Keratinocyte (primary cell): ENCODE results near the gene JMJD1C. TPM values are rescaled to one million over a fixed set of nuclear protein-coding genes. Genes with fewer than 3 reads are reported as not detected.

Source experiments
- DNase-seq: peaks from one replicate; pipeline ENCODE4 v3.0.0-alpha.2; 2011; ENCODE audit warnings: low read depth, missing footprints, low spot score
- FAIRE-seq: peaks from 2 replicates; lab custom pipeline; 2011; peaks lifted over from hg19 to GRCh38; lab: Jason Lieb, UNC
- H2AFZ ChIP-seq: 2 replicates; pipeline ENCODE4 v1.6.0; 2012; ENCODE audit warnings: low read length, control low read depth, inconsistent platforms; ENCODE audit not compliant: control insufficient read depth
- H3K27ac ChIP-seq: 2 replicates; pipeline ENCODE4 v1.5.1; 2011; ENCODE audit warnings: low read length; ENCODE audit not compliant: control insufficient read depth, insufficient read depth
- H3K27me3 ChIP-seq: 3 replicates; pipeline ENCODE4 v1.6.0; 2011; ENCODE audit warnings: low read length; ENCODE audit not compliant: control insufficient read depth, insufficient read depth; ENCODE audit errors: extremely low read depth
- H3K36me3 ChIP-seq, 2 experiments: 2 replicates in 1 of 2; 3 replicates in 1 of 2; pipeline ENCODE4 v1.5.1; 2011; ENCODE audit warnings: low read length in 2 of 2, mild to moderate bottlenecking in 1 of 2; ENCODE audit not compliant: control insufficient read depth in 2 of 2, insufficient read depth in 2 of 2; ENCODE audit errors: extremely low read depth in 1 of 2
- H3K4me1 ChIP-seq: 3 replicates; pipeline ENCODE4 v1.5.1; 2011; ENCODE audit warnings: low read length; ENCODE audit not compliant: control insufficient read depth, insufficient read depth; ENCODE audit errors: extremely low read depth
- H3K4me2 ChIP-seq: 3 replicates; pipeline ENCODE4 v1.6.0; 2011; ENCODE audit warnings: low read depth, low read length; ENCODE audit not compliant: control insufficient read depth, insufficient read depth; ENCODE audit errors: extremely low read depth
- H3K4me3 ChIP-seq, 3 experiments: fragments of 200-600 bp in 1 of 3; sonication (generic) in 1 of 3; 2 replicates in 2 of 3; 3 replicates in 1 of 3; pipeline ENCODE4 v1.5.1; 2011 to 2016; ENCODE audit warnings: low read length in 3 of 3, mild to moderate bottlenecking in 3 of 3, control low read depth in 2 of 3, inconsistent platforms in 1 of 3, low read depth in 1 of 3, mixed read lengths in 1 of 3, mixed run types in 1 of 3, moderate library complexity in 1 of 3; ENCODE audit not compliant: control insufficient read depth in 2 of 3, insufficient read depth in 2 of 3; ENCODE audit errors: extremely low read depth in 1 of 3
- H3K79me2 ChIP-seq: 2 replicates; pipeline ENCODE4 v1.6.0; 2012; ENCODE audit warnings: low read length; ENCODE audit not compliant: control insufficient read depth, insufficient read depth
- H3K9ac ChIP-seq: 3 replicates; pipeline ENCODE4 v1.6.0; 2011; ENCODE audit warnings: low read length; ENCODE audit not compliant: control insufficient read depth, insufficient read depth; ENCODE audit errors: extremely low read depth
- H3K9me1 ChIP-seq: 3 replicates; pipeline ENCODE4 v1.6.0; 2011; ENCODE audit warnings: low read length; ENCODE audit not compliant: control insufficient read depth, insufficient read depth; ENCODE audit errors: extremely low read depth
- H3K9me3 ChIP-seq: 2 replicates; pipeline ENCODE4 v1.5.1; 2012; ENCODE audit warnings: low read depth, low read length; ENCODE audit not compliant: control insufficient read depth
- H4K20me1 ChIP-seq: 3 replicates; pipeline ENCODE4 v1.6.0; 2011; ENCODE audit warnings: low read length; ENCODE audit not compliant: control insufficient read depth, insufficient read depth; ENCODE audit errors: extremely low read depth
- EZH2 ChIP-seq: IDR thresholded peaks from one replicate; pipeline ENCODE4 v1.6.1; 2012; ENCODE audit warnings: inconsistent platforms, mild to moderate bottlenecking, low read length, moderate library complexity
- dilution Hi-C: fragments of 300-500 bp; cut with MboI; formaldehyde crosslinking; loops from one replicate; pipeline ENCODE4 v1.7.0; 2020; ENCODE audit warnings: low sequenced_read_pairs; ENCODE audit not compliant: extremely low pct_ligation_motif_present
- polyA plus RNA-seq, 5 experiments: library from polyadenylated mRNA; depleted of rRNA in 3 of 5; stranded (reverse) in 3 of 5; stranded (forward) in 1 of 5; unstranded in 1 of 5; fragments of >200 nt; gene quantifications; 1 replicate in 1 of 5; 2 replicates in 3 of 5; 3 replicates in 1 of 5; pipeline versions ENCODE4 v1.2.1 to v1.2.3, GENCODE V29; 2011 to 2012; ENCODE audit warnings: missing spikeins in 2 of 5, low read depth in 1 of 5, low replicate concordance in 1 of 5
- TF ChIP-seq, protein P1 (sequence below), 3 experiments: IDR thresholded peaks in 1 of 3; conservative IDR thresholded peaks in 1 of 3; optimal IDR thresholded peaks in 1 of 3; 2 replicates in 2 of 3; 3 replicates in 1 of 3; pipeline versions ENCODE3 to v1.5.1; 2011; ENCODE audit warnings: low read length in 3 of 3, mild to moderate bottlenecking in 3 of 3, moderate library complexity in 2 of 3, control low read depth in 1 of 3, inconsistent platforms in 1 of 3; ENCODE audit not compliant: insufficient read depth in 2 of 3; ENCODE audit errors: extremely low read depth in 1 of 3

Gene JMJD1C
- polyA plus RNA-seq, 1 donor (not counting 4 experiments of a cell fraction or from before 2014, with no cell fraction given) = 38.2 TPM

DNA sequence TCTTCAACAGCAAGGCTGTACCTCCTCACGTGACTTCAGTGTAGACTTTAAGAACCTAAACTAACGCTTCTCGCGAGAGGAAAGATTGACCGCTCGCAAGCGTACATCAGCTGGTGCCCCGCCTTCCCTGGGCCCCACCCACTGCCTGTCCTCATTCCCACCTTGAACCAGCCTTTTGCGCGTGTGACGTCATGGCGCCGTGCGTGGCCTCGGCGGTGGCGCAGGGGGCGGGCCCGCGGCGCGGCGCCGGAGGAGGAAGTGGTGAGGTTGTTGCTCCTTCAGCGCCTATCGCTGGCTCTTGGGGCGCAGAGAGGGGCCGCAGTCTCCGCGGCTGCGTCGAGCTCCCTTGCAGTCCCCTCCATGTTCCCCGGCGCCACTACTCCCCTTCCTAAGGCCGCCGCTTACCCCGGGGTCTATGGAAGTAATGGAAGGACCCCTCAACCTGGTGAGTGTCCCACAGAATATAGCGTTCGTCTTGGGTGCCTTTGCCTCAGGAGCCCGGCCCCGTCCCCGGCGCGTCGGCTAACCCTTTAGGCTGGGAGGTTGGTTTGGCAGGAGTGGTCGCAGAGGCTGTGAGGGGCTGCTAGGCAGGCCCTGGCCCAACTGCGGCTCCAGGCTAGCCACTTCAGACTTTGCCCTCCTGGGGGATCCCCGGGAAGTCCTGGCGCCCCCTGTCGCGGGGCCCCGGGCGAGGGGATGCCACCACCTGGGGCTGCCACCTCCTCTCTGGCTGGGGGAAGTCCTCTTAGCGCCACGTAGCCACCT, 332.5 kb downstream of the JMJD1C start, which contains the start of gene NRBF2:
Gene NRBF2 (plus strand): TSS at position 273 of the 765 bp plus-strand sequence. CDS start 143 bp downstream, at position 416.
- dilution Hi-C loops = no loop called here
- TF ChIP-seq, protein P1, sequence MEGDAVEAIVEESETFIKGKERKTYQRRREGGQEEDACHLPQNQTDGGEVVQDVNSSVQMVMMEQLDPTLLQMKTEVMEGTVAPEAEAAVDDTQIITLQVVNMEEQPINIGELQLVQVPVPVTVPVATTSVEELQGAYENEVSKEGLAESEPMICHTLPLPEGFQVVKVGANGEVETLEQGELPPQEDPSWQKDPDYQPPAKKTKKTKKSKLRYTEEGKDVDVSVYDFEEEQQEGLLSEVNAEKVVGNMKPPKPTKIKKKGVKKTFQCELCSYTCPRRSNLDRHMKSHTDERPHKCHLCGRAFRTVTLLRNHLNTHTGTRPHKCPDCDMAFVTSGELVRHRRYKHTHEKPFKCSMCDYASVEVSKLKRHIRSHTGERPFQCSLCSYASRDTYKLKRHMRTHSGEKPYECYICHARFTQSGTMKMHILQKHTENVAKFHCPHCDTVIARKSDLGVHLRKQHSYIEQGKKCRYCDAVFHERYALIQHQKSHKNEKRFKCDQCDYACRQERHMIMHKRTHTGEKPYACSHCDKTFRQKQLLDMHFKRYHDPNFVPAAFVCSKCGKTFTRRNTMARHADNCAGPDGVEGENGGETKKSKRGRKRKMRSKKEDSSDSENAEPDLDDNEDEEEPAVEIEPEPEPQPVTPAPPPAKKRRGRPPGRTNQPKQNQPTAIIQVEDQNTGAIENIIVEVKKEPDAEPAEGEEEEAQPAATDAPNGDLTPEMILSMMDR (optimal IDR thresholded peaks at IDR 0.05 in 1 of 3, IDR thresholded peaks at IDR 0.05 in 1 of 3, conservative IDR thresholded peaks at IDR 0.05 in 1 of 3; ENCODE audit: extremely low read depth in 1 of 3, insufficient read depth in 2 of 3, low read length in 3 of 3) = peak in 2 of 3 experiments; percentile 7 to 20
- TF ChIP-seq EZH2 = no peak
- Histone ChIP-seq H3K27me3 (no peaks in the 10 kb centered on the region), H3K36me3 (no peaks in the 10 kb centered on the region), H2AFZ (peak within 1 kb of the TSS; percentile 86), H3K79me2 (peaks cover 49% of the 10 kb centered on the region), H3K4me2 (peak within 1 kb of the TSS; percentile 87), H3K4me1 (peaks cover 6% of the 10 kb centered on the region), H3K4me3 (peak within 1 kb of the TSS; percentile 69 to 88 (median 86)), H3K27ac (peak within 1 kb of the TSS; percentile 86), H3K9me3 (no peaks in the 10 kb centered on the region), H3K9me1 (no peaks in the 10 kb centered on the region), H4K20me1 (peaks cover 2% of the 10 kb centered on the region), H3K9ac (peak within 1 kb of the TSS; percentile 97)
- FAIRE-seq (peak; percentile 91), DNase-seq (peak; percentile 97)

DNA sequence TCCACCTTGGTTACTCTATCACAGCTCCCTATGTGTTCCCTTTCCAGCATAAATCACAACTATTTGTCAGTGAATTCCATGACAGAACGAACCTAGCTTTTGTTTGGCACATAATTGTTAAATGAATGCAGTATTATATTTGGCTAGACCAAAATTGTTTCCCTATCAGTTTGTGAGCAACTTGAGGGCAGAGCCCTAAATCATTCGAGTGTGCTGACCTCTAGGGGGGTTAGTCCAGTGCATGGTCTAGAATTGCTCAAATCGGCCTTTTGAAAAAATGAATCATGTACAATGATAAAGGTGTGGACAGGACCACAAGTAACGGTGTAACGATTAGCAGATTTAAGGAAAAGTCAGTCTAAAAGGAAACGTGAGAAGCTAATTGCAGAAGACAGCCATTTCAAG, 333.1 kb downstream of the JMJD1C start:
- TF ChIP-seq, protein P1 (optimal IDR thresholded peaks at IDR 0.05 in 1 of 3, IDR thresholded peaks at IDR 0.05 in 1 of 3, conservative IDR thresholded peaks at IDR 0.05 in 1 of 3; ENCODE audit: extremely low read depth in 1 of 3, insufficient read depth in 2 of 3, low read length in 3 of 3) = no peak
- TF ChIP-seq EZH2 = no peak
- Histone ChIP-seq H3K79me2 (peaks cover 43% of the 10 kb centered on the region), H3K9me3 (no peaks in the 10 kb centered on the region), H4K20me1 (peaks cover 2% of the 10 kb centered on the region), H3K4me3 (peak overlapping the region in 1 of 3 experiments; percentile 23), H3K9me1 (no peaks in the 10 kb centered on the region), H3K9ac (no peak overlapping the region), H3K4me1 (peaks cover 6% of the 10 kb centered on the region), H3K4me2 (peak overlapping the region; percentile 59), H3K27ac (peak overlapping the region; percentile 86), H2AFZ (peak overlapping the region; percentile 86), H3K27me3 (no peaks in the 10 kb centered on the region), H3K36me3 (no peaks in the 10 kb centered on the region)
- FAIRE-seq (no peak), DNase-seq (no peak)
- dilution Hi-C loops = no loop called here
